ENCODE data around the gene CAV1.

The CAV1 gene

GRCh38 chr7:116601426-116601825 lies 76.6 kb downstream of the CAV1 start:
- no peak for DNase-seq (ENCODE audit: low spot score)
- in situ Hi-C loops (cut with MboI; ENCODE audit: low sequenced_read_pairs, unreplicated experiment) = no loop called here
- TF ChIP-seq, protein P1, sequence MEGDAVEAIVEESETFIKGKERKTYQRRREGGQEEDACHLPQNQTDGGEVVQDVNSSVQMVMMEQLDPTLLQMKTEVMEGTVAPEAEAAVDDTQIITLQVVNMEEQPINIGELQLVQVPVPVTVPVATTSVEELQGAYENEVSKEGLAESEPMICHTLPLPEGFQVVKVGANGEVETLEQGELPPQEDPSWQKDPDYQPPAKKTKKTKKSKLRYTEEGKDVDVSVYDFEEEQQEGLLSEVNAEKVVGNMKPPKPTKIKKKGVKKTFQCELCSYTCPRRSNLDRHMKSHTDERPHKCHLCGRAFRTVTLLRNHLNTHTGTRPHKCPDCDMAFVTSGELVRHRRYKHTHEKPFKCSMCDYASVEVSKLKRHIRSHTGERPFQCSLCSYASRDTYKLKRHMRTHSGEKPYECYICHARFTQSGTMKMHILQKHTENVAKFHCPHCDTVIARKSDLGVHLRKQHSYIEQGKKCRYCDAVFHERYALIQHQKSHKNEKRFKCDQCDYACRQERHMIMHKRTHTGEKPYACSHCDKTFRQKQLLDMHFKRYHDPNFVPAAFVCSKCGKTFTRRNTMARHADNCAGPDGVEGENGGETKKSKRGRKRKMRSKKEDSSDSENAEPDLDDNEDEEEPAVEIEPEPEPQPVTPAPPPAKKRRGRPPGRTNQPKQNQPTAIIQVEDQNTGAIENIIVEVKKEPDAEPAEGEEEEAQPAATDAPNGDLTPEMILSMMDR (IDR thresholded peaks at IDR 0.05; ENCODE audit: borderline replicate concordance, control extremely low read depth, extremely low read depth, insufficient read depth, missing control alignments) = no peak

- no peak for DNase-seq (ENCODE audit: low spot score)
- in situ Hi-C loops (cut with MboI; ENCODE audit: low sequenced_read_pairs, unreplicated experiment) = no loop called here
- TF ChIP-seq, protein P1 (IDR thresholded peaks at IDR 0.05; ENCODE audit: borderline replicate concordance, control extremely low read depth, extremely low read depth, insufficient read depth, missing control alignments) = no peak
Measured at GRCh38 chr7:116607299-116607698, 82.5 kb downstream of the CAV1 start.

DNA sequence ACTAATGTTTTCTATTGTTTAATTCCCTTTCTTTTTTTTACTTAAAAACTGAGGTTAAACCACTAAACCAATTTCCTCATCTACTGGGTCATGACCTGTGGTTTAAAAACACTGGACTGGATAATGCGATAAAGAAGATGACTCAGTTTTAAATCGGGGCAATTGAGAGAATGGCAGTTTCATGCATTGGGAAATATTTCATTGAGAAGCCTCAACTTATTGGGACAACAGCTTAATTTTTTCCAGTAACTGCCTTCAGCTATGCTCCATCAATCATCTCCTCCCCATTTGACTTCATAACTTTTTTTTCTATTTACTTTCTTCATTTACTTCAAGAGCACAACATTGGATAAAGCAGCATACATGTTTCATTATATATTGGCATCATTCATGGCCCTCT lies 85.4 kb downstream of the CAV1 start:
- TF ChIP-seq, protein P1 (IDR thresholded peaks at IDR 0.05; ENCODE audit: borderline replicate concordance, control extremely low read depth, extremely low read depth, insufficient read depth, missing control alignments) = no peak
- no peak for DNase-seq (ENCODE audit: low spot score)
- in situ Hi-C loops (cut with MboI; ENCODE audit: low sequenced_read_pairs, unreplicated experiment) = no loop called here

GRCh38 chr7:116610721-116611120 lies 85.9 kb downstream of the CAV1 start:
- DNase-seq (ENCODE audit: low spot score) = no peak
- in situ Hi-C loops (cut with MboI; ENCODE audit: low sequenced_read_pairs, unreplicated experiment) = no loop called here
- TF ChIP-seq, protein P1 (IDR thresholded peaks at IDR 0.05; ENCODE audit: borderline replicate concordance, control extremely low read depth, extremely low read depth, insufficient read depth, missing control alignments) = no peak

Measured in GM13976 (cell line).